CD4-positive, alpha-beta T cell treated with Interleukin-15 for 4 hours (primary cell): ENCODE results near the gene CDCA4.
"Not testable (repeated sequence)": the region's sequence is repeated elsewhere in the genome, so short reads cannot be mapped to it uniquely, and the experiment has no call there.

Experiments used
- DNase-seq: peaks from one replicate; pipeline ENCODE4 v3.0.0-alpha.2; 2020; ENCODE audit warnings: low spot score

Gene CDCA4

GRCh38 chr14:105058521-105059034, 37.7 kb upstream of the CDCA4 start:
- no peak for DNase-seq

GRCh38 chr14:105056303-105056831, 35.5 kb upstream of the CDCA4 start:
- DNase-seq = no peak

- no peak for DNase-seq
Measured at GRCh38 chr14:105055736-105056302, 34.9 kb upstream of the CDCA4 start.

GRCh38 chr14:105055334-105055733, 34.5 kb upstream of the CDCA4 start:
- DNase-seq = no peak

GRCh38 chr14:105053996-105054395, 33.1 kb upstream of the CDCA4 start:
- no peak for DNase-seq

- no peak for DNase-seq
Measured at GRCh38 chr14:105053421-105053820, 32.5 kb upstream of the CDCA4 start.

- DNase-seq = no peak
Measured at GRCh38 chr14:105052110-105052458, 31.2 kb upstream of the CDCA4 start.

GRCh38 chr14:105051182-105052109, 30.6 kb upstream of the CDCA4 start:
- DNase-seq = no peak

- no peak for DNase-seq
Measured at GRCh38 chr14:105050551-105050897, 29.6 kb upstream of the CDCA4 start.

- DNase-seq = no peak
Measured at GRCh38 chr14:105049753-105050550, 29.1 kb upstream of the CDCA4 start.

GRCh38 chr14:105047283-105048016, 26.6 kb upstream of the CDCA4 start:
- DNase-seq = no peak

GRCh38 chr14:105046891-105047282, 26.0 kb upstream of the CDCA4 start:
- DNase-seq = no peak

- DNase-seq = peak; percentile 91
Measured at GRCh38 chr14:105045710-105046326, 24.9 kb upstream of the CDCA4 start.

- no peak for DNase-seq
Measured at GRCh38 chr14:105043641-105044040, 22.8 kb upstream of the CDCA4 start.

GRCh38 chr14:105042813-105043212, 21.9 kb upstream of the CDCA4 start:
- no peak for DNase-seq

- DNase-seq = no peak
Measured at GRCh38 chr14:105041841-105042765, 21.2 kb upstream of the CDCA4 start.

GRCh38 chr14:105039458-105040205, 18.7 kb upstream of the CDCA4 start:
- DNase-seq = no peak

GRCh38 chr14:105035616-105036015, 14.7 kb upstream of the CDCA4 start:
- DNase-seq = not testable (repeated sequence)

- no peak for DNase-seq
Measured at GRCh38 chr14:105034315-105035039, 13.6 kb upstream of the CDCA4 start.
